Fibroblast of skin of left biceps (primary cell): ENCODE data around the gene WNT8A.
A peak's percentile ranks its signal among the peaks of the same experiment; 100 is the strongest.
"Not testable (repeated sequence)": the region's sequence is repeated elsewhere in the genome, so short reads cannot be mapped to it uniquely, and the experiment has no call there.

Experiments used
- DNase-seq, 2 experiments: peaks; one replicate each; pipeline ENCODE4 v3.0.0-alpha.2; 2013; ENCODE audit warnings: low read depth in 2 of 2

Gene WNT8A, protein sequence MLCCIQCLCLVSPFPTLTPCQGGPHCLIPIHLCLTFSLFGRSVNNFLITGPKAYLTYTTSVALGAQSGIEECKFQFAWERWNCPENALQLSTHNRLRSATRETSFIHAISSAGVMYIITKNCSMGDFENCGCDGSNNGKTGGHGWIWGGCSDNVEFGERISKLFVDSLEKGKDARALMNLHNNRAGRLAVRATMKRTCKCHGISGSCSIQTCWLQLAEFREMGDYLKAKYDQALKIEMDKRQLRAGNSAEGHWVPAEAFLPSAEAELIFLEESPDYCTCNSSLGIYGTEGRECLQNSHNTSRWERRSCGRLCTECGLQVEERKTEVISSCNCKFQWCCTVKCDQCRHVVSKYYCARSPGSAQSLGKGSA

DNA sequence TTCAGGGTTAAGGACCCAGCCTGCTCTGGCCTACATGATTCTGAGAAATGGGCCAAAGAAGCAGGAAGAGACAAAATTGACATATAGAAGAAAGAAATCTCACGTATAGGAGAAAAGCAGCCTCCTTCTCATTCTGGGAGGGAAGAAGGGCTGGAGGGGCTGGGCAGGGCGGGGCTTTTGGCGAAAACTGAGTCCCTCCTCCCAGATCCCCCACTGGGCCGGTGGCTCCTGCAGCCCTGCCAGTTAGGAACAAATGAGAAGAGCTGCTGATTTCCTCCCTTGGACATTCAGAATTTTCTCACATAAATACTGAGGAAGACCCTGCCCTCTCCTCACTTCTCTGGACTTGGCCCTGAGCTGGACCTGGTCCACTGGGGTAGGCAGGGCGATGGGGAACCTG lies at the start of gene WNT8A:
Gene WNT8A, plus strand, starts transcription at position 332 of the 400 bp plus-strand sequence. CDS start 95 bp downstream, outside the sequence.
- DNase-seq = no peak

- peak; percentile 50 to 62 for DNase-seq
Measured at GRCh38 chr5:138035605-138036537, 48.0 kb upstream of the WNT8A start.

GRCh38 chr5:138037271-138037670 lies 46.6 kb upstream of the WNT8A start:
- no peak for DNase-seq

DNA sequence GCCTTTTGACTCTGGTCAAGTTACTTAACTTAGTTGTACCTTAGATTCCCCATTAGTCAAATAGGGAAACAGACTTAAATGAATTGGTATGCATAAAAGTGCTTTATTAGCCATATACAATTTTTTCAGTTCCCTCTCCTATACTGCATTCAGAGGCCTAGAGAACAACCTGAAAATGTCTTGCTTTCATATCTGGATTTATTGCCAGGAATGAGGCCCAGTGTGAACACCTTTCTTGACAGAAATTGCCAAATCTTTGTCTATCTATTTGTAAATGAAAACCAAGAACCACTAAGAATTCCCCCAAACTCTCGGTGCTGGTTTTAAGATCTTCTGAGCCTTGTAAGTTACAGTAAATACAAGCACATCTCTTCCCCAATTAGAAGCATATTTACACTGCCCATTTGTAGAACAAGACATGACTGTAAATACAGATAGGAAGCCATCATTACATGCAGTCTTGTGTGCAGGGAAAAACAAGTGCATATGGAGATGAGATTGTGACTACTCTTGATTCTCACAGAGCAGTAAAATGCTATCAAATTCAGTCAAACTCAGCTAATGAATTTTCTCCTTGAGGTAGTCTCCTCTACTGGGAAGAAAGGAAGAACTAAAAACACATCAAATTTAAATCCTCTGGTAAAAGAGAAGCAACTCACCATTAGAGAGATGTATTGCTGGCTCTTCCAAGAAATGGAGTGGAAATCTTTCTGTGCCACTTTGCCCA lies 45.8 kb upstream of the WNT8A start:
- DNase-seq = no peak

- no peak for DNase-seq
Measured at GRCh38 chr5:138038826-138039225, 45.0 kb upstream of the WNT8A start.

- DNase-seq = not testable (repeated sequence)
Measured at GRCh38 chr5:138045283-138045682, 38.5 kb upstream of the WNT8A start.

DNA sequence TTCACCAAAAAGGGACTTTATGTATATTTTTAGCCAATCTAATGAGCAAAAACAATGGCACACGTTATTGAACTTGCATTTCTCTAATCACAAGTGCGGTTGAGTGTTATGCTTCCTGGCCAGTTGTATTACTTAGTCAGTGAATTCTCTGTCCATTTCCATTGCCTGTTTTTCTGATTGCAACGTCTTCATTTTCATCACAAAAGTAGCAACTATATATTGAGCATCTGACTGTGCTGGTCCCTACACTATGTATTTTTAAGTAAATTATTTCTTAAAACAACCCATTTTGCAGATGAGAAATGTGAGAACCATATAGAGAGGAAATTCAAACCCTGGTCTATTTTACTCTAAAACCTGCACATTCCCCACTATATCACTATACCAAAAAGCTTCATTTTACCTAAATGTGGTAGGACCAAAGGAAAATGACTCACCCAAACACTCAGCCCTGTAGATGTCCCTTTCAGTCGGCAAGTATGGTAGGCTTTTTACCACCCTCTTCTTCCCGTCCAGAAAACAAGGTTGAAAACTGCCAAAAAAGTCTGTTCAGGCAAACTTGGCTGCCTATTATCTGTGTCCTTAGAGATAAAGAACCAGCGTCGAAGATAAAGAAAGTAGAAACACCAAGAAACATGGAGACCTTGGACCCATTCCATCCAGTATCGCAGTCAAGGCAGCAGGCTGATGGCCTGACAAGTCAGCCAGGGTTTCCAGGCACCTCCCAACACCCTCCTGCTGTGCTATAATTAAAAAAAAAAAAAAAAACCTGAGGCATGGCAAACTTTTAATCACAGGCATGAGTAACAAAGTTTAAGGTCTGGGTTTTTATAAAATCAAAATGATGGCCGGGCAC lies 32.2 kb upstream of the WNT8A start:
- no peak for DNase-seq

- not testable (repeated sequence) for DNase-seq
Measured at GRCh38 chr5:138052718-138053117, 31.1 kb upstream of the WNT8A start.

GRCh38 chr5:138053554-138053953 lies 30.3 kb upstream of the WNT8A start:
- DNase-seq = no peak

GRCh38 chr5:138054206-138054605 lies 29.6 kb upstream of the WNT8A start:
- DNase-seq = no peak

- DNase-seq = no peak
Measured at GRCh38 chr5:138054847-138055558, 28.8 kb upstream of the WNT8A start.

DNA sequence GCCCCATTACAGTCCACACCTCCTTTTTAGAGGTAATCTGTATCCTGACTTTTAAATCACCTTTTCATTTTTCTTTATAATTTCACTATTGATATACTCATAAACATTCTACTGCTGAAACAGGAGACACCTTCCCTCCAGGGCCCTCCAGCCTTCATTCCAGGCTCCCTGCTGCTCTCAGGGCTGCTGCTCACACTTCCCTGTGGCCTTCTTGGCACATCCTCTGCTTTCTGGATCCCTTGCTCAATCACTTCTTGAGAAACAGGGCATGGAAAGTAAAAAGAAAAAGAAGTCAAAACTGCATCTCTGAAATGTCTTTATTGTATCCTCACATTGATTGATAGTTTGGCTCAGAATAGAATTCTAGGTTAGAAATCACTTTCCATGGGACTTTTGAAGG lies 19.3 kb upstream of the WNT8A start:
- no peak for DNase-seq

GRCh38 chr5:138065102-138065501 lies 18.7 kb upstream of the WNT8A start:
- DNase-seq = no peak

DNA sequence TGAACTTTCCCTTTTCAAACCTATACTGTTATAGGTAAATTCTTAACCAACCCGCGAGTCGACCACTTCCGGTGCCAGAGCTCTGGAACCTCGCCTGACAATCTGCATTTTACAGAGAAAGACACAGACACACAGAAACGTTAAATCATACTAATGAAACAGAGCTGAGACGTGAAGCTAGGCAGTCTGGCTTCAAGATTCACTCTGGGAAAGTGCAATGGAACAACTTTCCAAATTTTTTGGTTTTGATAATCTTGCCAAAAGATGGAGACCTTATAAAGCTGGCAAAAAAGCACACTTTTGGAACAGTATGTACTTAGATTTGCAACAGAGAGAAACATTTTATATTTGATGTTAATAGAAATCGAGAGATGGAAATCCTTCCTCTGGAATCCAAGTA lies 15.9 kb upstream of the WNT8A start:
- DNase-seq = no peak

- peak; percentile 30 to 36 for DNase-seq
Measured at GRCh38 chr5:138068742-138069600, 14.9 kb upstream of the WNT8A start.

GRCh38 chr5:138070026-138070425 lies 13.8 kb upstream of the WNT8A start:
- not testable (repeated sequence) for DNase-seq

DNA sequence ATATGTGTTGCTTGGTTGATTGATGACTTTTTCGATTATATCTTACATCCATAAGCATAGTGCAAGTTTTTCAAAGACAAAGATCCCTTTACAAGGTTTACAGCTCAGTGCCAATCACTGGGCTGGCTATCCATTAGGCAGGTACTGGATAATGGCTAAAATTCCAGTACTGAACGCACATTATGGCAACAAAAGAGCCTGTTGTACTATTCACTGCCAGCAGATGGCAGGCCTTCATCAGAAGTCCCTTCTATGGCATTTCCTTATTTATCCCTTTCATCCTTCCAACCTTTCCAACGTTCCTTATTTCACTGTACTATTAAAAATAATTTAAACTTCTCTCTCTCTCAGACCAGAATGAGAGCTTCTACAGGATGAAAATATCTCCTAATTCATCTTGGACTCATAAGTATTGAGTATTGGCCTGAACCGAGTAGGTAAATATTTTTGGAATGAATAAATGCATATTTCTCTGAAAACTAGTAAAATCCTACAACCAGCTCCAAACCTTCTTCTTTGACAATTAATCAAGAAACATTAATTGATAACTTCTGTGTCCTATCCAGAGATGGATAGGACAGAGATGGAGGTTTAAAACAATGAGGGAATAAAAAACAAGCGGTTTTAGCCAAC lies 6.7 kb upstream of the WNT8A start:
- DNase-seq = peak; percentile 6 to 10

DNA sequence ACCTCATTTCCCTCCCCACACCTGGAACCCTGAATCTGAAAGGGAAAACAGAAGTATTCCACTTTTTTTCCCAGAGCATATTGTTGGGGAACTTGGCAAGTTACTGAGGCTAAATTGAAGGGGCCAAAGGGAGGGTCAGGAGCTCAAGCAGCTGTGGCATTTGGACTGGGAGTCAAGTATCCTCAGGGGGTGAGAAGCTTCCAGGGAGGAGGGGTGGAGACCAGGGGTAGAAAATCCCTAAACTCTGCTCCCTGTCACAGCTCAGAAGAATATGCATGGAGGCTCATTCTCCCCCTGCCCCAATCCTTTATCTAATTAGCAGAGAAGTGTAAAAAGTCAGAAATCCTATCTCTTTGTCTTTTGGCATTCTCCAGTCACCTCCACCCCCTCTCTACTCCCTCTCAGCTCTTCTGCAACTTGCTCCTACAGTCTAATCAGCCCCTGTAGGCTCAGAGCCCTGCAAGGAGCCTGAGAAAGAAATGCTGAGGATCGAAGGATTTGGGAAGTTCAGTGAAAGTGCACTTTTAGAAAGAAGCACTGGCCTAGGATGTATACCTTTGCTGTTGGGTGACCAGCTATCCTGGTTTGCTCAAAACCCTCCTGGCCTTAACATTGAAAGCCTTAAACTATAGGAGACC lies 5.7 kb upstream of the WNT8A start:
- DNase-seq = no peak
